HUES64 (cell line): Measurements from ENCODE around the gene GLDC.

ENCODE experiments used
- H3K27ac ChIP-seq: 2 replicates; pipeline ENCODE4 v1.7.0; 2013; ENCODE audit warnings: low read depth, low read length, inconsistent platforms
- H3K27me3 ChIP-seq: 2 replicates; pipeline ENCODE4 v1.6.1; 2013; ENCODE audit warnings: mild to moderate bottlenecking, low read length; ENCODE audit not compliant: insufficient read depth
- H3K36me3 ChIP-seq: 2 replicates; pipeline ENCODE4 v1.6.1; 2013; ENCODE audit warnings: mild to moderate bottlenecking, low read length; ENCODE audit not compliant: insufficient read depth
- H3K4me1 ChIP-seq: 2 replicates; pipeline ENCODE4 v1.6.1; 2013; ENCODE audit warnings: mild to moderate bottlenecking, low read length, moderate library complexity; ENCODE audit not compliant: insufficient read depth
- H3K4me3 ChIP-seq: 2 replicates; pipeline ENCODE4 v1.5.1; 2013; ENCODE audit warnings: mild to moderate bottlenecking, low read length, moderate library complexity
- H3K9ac ChIP-seq: 2 replicates; pipeline ENCODE4 v1.6.1; 2013; ENCODE audit warnings: mild to moderate bottlenecking, low read depth, low read length
- H3K9me3 ChIP-seq: 2 replicates; pipeline ENCODE4 v1.6.1; 2013; ENCODE audit warnings: low read depth, low read length; ENCODE audit not compliant: insufficient read depth
- WGBS: fragments of 150-250, 120-280 bp; methylation state at CpG from one replicate; pipeline ENCODE4 v1.1.7; 2013; ENCODE audit warnings: missing lambda C conversion rate; 5-methylcytosine and 5-hydroxymethylcytosine counted together

GLDC gene

GRCh38 chr9:6565312-6565711 is 80.2 kb downstream of the GLDC start:
- Histone ChIP-seq H3K9ac (no peak overlapping the region), H3K4me1 (no peaks in the 10 kb centered on the region), H3K27ac (no peak overlapping the region), H3K4me3 (no peak overlapping the region), H3K9me3 (no peaks in the 10 kb centered on the region), H3K36me3 (peaks cover 49% of the 10 kb centered on the region), H3K27me3 (no peaks in the 10 kb centered on the region)
- 95% methylated on average over 8 of the region's 8 CpGs for WGBS

- H3K4me1 ChIP-seq = no peaks in the 10 kb centered on the region
- H3K36me3 ChIP-seq = peaks cover 54% of the 10 kb centered on the region
- no peak overlapping the region for H3K9ac ChIP-seq
- H3K27me3 ChIP-seq = no peaks in the 10 kb centered on the region
- WGBS = 96% methylated on average over 3 of the region's 3 CpGs
- H3K9me3 ChIP-seq = no peaks in the 10 kb centered on the region
- H3K27ac ChIP-seq = no peak overlapping the region
- H3K4me3 ChIP-seq = no peak overlapping the region
Observed at GRCh38 chr9:6564868-6565267, 80.7 kb downstream of the GLDC start.

GRCh38 chr9:6564360-6564759 is 81.2 kb downstream of the GLDC start:
- no peak overlapping the region for H3K9ac ChIP-seq
- H3K27me3 ChIP-seq = no peaks in the 10 kb centered on the region
- WGBS = 94% methylated on average over 5 of the region's 5 CpGs
- no peak overlapping the region for H3K4me3 ChIP-seq
- no peaks in the 10 kb centered on the region for H3K4me1 ChIP-seq
- H3K9me3 ChIP-seq = no peaks in the 10 kb centered on the region
- H3K36me3 ChIP-seq = peaks cover 56% of the 10 kb centered on the region
- H3K27ac ChIP-seq = no peak overlapping the region

GRCh38 chr9:6562871-6563430 is 82.6 kb downstream of the GLDC start:
- 95% methylated on average over 7 of the region's 7 CpGs for WGBS
- Histone ChIP-seq H3K4me3 (no peak overlapping the region), H3K27me3 (no peaks in the 10 kb centered on the region), H3K9me3 (no peaks in the 10 kb centered on the region), H3K36me3 (peaks cover 67% of the 10 kb centered on the region), H3K27ac (no peak overlapping the region), H3K4me1 (no peaks in the 10 kb centered on the region; the same call in 1 of the 2 replicates), H3K9ac (no peak overlapping the region)

- Histone ChIP-seq H3K27ac (no peak overlapping the region), H3K27me3 (no peaks in the 10 kb centered on the region), H3K4me1 (no peaks in the 10 kb centered on the region; the same call in 1 of the 2 replicates), H3K9me3 (no peaks in the 10 kb centered on the region), H3K4me3 (no peak overlapping the region), H3K36me3 (peaks cover 72% of the 10 kb centered on the region), H3K9ac (no peak overlapping the region)
Observed at GRCh38 chr9:6562201-6562600, 83.3 kb downstream of the GLDC start.

GRCh38 chr9:6557883-6558616 is 87.5 kb downstream of the GLDC start:
- no peaks in the 10 kb centered on the region; the same call in 1 of the 2 replicates for H3K4me1 ChIP-seq
- H3K9ac ChIP-seq = no peak overlapping the region
- no peaks in the 10 kb centered on the region for H3K27me3 ChIP-seq
- H3K36me3 ChIP-seq = peaks cover 66% of the 10 kb centered on the region
- no peak overlapping the region for H3K4me3 ChIP-seq
- WGBS = 80% methylated on average over 8 of the region's 9 CpGs
- H3K9me3 ChIP-seq = no peaks in the 10 kb centered on the region
- H3K27ac ChIP-seq = no peak overlapping the region

GRCh38 chr9:6553866-6554265 is 91.7 kb downstream of the GLDC start:
- H3K36me3 ChIP-seq = peaks cover 74% of the 10 kb centered on the region
- WGBS = 92% methylated on average over 1 of the region's 1 CpG

GRCh38 chr9:6552498-6553121 is 92.9 kb downstream of the GLDC start:
- H3K36me3 ChIP-seq = peaks cover 74% of the 10 kb centered on the region
- H3K27ac ChIP-seq = no peak overlapping the region
- H3K4me1 ChIP-seq = no peaks in the 10 kb centered on the region
- H3K4me3 ChIP-seq = no peak overlapping the region
- no peak overlapping the region for H3K9ac ChIP-seq
- H3K9me3 ChIP-seq = no peaks in the 10 kb centered on the region
- no peaks in the 10 kb centered on the region for H3K27me3 ChIP-seq
- 95% methylated on average over 7 of the region's 7 CpGs for WGBS

More at GRCh38 chr9:6553866-6554265, 91.7 kb downstream of the GLDC start:
- Histone ChIP-seq H3K9ac (no peak overlapping the region), H3K27me3 (no peaks in the 10 kb centered on the region), H3K27ac (no peak overlapping the region), H3K4me1 (no peaks in the 10 kb centered on the region; the same call in 1 of the 2 replicates), H3K9me3 (no peaks in the 10 kb centered on the region), H3K4me3 (no peak overlapping the region)

GRCh38 chr9:6552033-6552432 is 93.5 kb downstream of the GLDC start:
- peaks cover 78% of the 10 kb centered on the region for H3K36me3 ChIP-seq
- no peaks in the 10 kb centered on the region for H3K9me3 ChIP-seq
- WGBS = 89% methylated on average over 3 of the region's 3 CpGs
- H3K4me3 ChIP-seq = no peak overlapping the region
- H3K9ac ChIP-seq = no peak overlapping the region
- no peaks in the 10 kb centered on the region for H3K4me1 ChIP-seq
- no peak overlapping the region for H3K27ac ChIP-seq
- H3K27me3 ChIP-seq = no peaks in the 10 kb centered on the region

GRCh38 chr9:6551136-6551535 is 94.4 kb downstream of the GLDC start:
- Histone ChIP-seq H3K36me3 (peaks cover 76% of the 10 kb centered on the region), H3K9me3 (no peaks in the 10 kb centered on the region), H3K27me3 (no peaks in the 10 kb centered on the region), H3K9ac (no peak overlapping the region), H3K4me3 (no peak overlapping the region), H3K27ac (no peak overlapping the region), H3K4me1 (no peaks in the 10 kb centered on the region)
- 87% methylated on average over 2 of the region's 2 CpGs for WGBS

GRCh38 chr9:6549106-6549800 is 96.3 kb downstream of the GLDC start:
- no peak overlapping the region for H3K4me3 ChIP-seq
- H3K27me3 ChIP-seq = no peaks in the 10 kb centered on the region
- no peak overlapping the region for H3K27ac ChIP-seq
- WGBS = 90% methylated on average over 8 of the region's 8 CpGs
- no peak overlapping the region for H3K9ac ChIP-seq
- H3K36me3 ChIP-seq = peaks cover 71% of the 10 kb centered on the region
- H3K4me1 ChIP-seq = no peaks in the 10 kb centered on the region
- H3K9me3 ChIP-seq = no peaks in the 10 kb centered on the region
